Stimulated activated CD4-positive, alpha-beta T cell treated with anti-CD3 and anti-CD28 coated beads, Interleukin-2, amount 100 ng/mL, for 24 hours (primary cell): ENCODE measurements around the gene SETDB1.

ENCODE experiments used
- DNase-seq, 2 donors: peaks; one replicate each; pipeline ENCODE4 v3.0.0-alpha.2; 2020

SETDB1 gene

GRCh38 chr1:151006327-151007052 lies 80.3 kb downstream of the SETDB1 start, which contains the start of gene MINDY1:
Gene MINDY1 (minus strand): TSS chr1:151006902. CDS start chr1:151002617, 4,285 bp downstream.
- DNase-seq = peak; percentile 33 to 42

DNA sequence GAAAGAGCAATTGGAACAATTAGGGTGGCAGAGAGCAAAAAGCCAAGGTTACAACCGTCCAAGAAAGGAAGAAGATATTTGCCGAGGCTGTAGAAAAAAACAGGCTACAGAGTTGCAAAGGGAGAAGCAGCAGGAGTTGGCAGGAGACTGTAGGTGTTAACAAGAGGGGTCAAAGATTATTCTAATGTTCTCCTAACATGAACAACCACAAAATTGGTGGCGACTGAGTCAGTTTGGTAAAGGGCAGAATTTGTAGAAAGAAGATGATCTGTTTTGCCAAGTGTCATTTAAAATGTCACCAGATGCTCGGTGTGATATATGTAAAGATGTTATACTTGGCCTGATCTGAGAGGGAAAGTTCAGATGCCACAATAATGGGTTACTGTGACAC lies 81.7 kb downstream of the SETDB1 start:
- DNase-seq = no peak

DNA sequence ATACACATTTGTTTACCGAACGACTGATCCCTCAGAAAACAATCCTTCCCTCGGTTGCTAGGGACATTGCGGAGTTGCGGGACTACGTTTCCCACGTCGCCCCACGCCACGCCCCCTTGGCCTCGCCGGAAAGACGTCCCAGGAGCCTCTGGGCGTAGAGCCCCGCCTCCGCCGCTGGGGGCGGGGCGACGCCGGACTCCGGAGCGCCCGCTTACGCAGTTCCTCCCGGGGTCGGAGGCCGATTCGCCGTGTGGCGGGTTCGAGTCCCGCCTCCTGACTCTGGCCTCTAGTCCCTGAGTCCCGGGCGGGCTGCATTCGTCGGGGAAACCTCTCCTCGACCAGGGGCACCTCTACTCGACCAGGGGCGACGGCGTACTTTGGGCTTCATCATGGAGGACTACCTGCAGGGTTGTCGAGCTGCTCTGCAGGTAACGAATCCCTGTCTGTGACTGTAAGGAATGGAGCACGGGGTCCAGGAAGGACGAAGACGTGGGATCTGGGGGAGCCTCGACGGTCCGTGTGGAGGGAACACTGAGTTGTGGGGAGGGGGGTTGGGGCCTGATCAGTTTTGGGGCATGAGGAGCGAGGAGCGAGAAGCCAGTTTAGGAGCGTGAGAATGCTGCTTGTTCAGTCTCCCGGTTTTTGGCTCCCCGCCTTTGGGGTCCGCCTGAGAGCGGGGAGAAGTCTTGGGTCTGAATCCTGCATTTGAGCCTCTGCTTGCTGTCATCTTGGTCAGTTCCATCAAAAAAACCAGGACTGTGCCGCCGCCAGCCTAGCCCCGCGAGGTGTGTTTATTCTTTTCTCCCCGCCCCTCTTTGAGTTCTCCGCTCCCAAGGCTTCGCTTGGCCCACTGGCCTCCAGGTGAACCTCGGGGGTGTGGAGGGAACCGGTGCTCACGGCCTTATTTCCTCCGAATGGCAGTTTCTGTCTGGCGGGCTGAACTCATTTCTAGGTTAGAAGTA lies 82.4 kb downstream of the SETDB1 start, which contains the start of gene PRUNE1:
PRUNE1 (plus strand) TSS at position 206 of the 962 bp plus-strand sequence; CDS start at position 390, 184 bp downstream.
- peak; percentile 98 to 99 for DNase-seq

- no peak for DNase-seq
These were observed 83.0 kb downstream of the SETDB1 start for GRCh38 chr1:151009206-151009587.

DNA sequence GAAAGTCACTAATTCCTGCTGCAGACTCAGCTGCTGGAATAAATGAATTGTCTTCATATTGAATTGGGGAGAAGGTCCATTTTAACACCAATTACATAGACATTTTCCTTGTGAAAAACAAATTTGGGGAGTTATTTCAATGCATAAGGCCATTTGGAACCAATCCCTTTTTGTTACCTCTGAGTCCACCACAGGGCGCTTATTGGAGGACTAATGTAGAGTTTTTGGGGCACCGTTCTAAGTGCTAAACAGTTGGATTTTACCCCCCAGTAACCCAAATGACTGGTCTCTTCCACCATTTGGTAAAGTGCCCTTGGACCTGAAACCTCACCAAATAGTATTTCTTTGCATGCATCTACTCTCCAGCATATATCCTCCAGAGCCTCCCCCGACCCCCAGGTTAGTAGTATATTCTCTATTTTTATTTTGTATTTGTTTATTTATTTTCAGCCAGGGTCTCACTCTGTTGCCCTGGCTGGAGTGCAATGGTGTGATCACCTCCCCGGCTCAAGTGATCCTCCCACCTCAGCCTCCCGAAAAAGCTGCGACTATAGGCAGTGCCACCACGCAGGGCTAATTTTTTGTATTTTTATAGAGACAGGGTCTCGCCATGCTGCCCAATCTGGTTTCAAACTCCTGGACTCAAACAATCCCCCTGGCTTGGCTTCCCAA lies 83.6 kb downstream of the SETDB1 start:
- no peak for DNase-seq

- no peak for DNase-seq
These were observed 84.2 kb downstream of the SETDB1 start for GRCh38 chr1:151010346-151010726.

DNA sequence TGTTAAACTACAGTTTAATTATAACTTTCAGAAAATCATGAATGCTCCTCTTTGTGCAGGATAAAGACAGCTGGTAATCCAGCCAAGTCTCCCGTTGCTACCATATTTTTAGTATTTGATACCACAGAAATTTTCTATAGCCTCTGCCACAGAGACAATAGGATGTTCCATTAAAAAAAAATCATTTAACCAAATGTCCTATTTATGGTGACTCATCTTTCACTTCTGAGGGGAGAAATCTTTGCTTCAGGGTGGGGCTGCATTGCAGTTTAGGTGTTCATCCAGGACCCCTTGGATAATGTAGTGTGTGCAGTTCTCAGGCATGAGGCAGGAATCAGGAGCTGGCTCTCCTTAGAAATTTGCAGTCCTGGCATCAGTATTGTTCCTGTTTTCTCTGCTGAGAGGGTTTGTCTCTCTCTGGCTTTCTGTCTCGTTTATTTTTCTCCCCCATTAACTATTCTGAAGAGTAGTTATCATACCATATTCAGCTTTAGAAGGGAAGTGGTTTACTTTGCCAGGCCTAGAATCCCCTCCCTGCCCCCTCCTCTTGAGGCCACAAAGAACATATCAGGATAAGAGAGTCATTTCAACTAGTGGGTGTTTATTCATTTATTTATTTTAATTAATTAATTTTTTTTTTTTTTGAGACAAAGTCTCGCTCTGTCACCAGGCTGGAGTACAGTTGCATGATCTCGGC lies 85.1 kb downstream of the SETDB1 start:
- no peak for DNase-seq

GRCh38 chr1:151012684-151013471 lies 86.7 kb downstream of the SETDB1 start:
- DNase-seq = no peak

- DNase-seq = no peak
These were observed 87.4 kb downstream of the SETDB1 start for GRCh38 chr1:151013518-151013917.
